ENCODE data around the gene IL36RN.

The IL36RN gene

DNA sequence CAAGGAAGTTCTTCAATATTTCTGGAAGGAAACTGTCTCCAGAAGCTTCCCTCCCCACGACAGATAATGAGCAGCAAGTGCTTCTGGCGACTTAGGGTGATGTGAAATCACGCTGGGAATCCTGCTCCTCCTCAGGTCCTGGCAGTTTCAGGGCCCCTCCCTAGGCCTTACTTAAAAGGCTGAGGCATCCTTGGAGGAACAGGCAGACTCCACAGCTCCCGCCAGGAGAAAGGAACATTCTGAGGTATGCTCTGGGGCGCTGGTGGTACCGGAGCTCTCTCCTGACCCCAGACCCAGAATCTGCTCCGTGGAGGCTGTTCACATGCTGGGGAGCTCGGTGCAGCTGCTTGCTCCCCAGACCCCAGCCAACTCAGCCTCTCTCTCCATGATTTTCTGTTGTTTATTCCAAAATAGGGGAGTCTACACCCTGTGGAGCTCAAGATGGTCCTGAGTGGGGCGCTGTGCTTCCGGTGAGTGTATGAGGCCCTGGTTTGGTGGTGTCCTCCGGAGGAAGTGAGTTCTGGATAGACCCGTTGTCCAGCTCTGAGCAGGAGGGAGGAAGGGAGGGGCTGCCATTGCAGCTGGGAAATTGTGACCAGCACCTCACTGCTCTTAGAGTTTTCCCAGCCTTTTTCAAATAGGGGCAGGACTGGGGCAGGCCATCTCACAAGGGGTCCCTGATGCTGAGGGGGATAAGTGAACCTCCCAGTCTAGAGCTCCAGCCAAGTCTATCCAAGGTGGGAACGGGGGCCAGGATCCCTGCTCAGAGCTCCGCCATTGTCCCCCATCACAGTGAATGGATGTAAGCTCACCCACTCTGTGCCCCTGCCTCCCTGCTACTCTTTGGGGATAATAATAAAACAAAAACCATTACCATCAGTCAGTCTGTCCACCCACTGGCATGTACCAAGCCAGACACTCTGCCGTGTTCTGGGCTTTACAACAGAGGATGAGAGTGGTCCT, at the start of gene IL36RN:
Gene IL36RN, plus strand, starts transcription at position 201 of the 963 bp plus-strand sequence. Its CDS starts 241 bp downstream, at position 442.
- no peak for DNase-seq

DNA sequence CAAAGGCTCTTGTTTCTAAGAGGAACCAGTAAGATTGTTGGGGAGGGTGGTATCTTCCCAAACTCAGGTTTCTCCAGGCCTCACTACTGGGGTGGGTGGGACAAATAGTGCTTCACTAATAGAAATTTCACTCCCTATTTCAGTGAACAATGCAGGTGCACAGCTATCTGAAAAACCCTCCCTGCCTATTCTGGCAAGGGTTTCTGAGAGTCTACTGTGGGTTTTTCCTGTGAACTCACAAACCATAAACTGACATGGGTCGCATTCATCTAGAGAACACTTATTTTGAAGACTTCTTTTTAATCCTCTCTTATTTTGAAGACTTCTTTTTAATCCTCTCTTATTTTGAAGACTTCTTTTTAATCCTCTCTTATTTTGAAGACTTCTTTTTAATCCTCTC, 49.4 kb upstream of the IL36RN start:
- no peak for DNase-seq

DNA sequence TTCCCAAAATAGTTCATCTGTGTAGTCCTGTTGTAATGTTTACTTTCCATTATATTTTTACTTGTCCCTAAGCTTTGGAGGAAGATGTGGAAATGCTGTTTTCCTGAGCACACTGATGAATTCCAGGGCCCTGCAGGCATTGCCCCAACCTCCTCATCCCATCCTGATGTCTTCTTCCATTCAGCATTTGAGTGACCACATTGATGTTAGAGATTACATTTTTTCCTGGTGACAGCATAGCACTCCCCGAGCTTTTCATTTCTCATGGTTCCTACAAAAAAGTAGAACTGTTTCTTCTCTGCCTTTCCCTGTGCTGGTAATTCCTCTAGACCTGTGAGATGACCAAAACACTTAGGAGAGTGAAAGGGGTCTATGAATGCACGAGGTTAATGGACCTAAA, 48.9 kb upstream of the IL36RN start:
- no peak for DNase-seq

DNA sequence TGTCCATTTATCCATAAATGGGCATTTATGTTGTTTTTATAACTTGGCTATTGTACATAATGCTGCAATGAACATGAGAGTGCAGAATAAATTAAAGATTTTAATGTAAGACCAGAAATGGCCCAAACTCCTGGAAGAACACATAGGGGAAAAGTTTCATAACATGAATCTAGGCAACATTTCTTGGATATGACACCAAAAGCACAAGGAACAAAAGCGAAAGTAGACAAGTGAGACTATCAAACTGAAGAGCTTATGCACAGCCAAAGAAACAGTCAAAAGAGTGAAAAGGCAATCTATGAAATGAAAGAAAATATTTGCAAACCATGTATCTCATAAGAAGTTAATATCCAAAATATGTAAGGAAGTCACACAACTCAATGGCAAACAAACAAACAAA, 47.9 kb upstream of the IL36RN start:
- DNase-seq: no peak

DNA sequence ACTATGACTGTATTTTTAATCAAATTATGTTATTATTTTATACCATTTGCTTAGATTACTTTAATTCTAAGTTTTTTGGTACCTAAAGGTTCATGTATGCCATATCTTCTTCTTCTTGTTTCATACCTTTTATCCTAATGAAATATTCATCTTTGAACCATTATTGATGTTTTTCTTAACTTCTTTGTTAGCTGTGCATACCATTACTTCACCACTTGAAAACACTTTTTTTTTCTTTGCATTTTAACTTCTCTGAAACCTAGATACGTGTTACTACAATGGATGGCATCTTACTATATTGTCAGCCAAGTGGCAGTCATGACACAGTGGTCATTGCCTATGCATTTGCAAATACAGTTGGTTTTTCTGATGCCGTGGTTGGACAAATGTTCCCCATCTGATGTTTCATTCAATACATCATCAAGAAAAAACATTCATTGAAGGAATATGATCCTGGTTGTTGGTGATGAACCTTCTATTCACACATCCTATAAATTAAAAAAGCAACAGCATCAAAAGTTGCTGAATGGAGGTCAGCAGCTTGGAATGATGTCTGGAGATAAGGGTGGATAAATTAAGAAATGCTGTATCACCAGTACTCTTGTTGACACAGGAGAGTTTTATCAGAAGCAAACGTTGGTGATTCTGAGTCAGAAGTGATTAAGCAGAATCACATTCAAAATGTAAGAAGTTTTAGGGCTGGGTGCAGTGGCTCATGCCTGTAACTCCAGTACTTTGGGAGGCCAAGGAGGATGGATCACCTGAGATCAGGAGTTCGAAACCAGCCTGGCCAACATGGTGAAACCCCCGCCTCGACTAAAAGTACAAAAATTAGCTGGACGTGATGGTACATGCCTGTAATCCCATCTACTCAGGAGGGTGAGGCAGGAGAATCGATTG, 46.3 kb upstream of the IL36RN start:
- DNase-seq: no peak

DNA sequence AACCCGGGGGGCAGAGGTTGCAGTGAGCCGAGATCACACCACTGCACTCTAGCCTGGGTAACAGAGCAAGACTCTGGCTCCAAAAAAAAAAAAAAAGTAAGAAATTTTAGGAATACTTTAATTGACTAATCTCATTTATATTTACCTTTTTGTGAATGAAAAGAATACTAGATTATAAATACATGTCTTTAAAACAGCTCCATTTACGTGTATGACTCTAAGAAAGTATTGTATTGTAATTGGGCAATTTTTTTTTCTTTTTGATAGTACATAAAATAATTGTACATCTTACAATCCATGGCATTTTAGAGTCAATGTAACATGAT, 45.7 kb upstream of the IL36RN start:
- no peak for DNase-seq

DNA sequence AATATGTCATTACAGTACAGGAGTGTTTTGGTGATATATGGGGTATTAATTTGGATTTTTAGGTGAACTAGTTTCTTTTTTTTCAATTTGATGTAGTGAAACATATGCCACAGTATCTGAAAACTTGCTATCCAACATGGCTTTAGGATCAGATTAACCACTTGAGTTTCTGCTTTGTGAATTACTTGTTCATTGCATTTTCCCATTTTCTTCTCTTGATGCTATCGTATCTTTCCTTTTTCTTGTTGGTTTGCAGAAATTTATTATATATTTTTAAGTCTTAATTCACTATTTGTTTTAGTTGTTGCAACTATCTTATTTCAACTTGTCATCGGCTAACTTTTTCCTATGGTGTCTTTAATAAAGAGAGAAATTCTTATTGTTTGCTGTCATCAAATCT, 44.9 kb upstream of the IL36RN start:
- DNase-seq: no peak

DNA sequence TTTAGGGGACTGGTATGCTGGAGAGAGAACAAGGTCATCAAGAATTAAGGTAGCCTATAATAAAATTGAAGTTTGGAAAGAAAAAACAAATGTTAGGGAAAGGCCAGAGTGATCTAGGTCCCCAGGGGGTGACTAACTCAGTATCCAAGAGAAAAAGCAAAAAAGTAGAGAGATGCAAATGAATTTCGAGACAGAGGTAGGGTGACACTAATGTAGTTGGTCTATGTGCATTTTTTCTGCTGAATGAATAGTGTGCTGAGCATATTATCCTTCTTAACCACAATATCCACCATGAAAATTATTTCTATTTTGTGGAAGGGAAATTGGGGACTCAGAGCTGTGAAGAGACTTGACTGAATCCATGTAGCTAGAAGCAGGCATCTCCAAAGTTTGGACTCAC, 44.0 kb upstream of the IL36RN start:
- no peak for DNase-seq

DNA sequence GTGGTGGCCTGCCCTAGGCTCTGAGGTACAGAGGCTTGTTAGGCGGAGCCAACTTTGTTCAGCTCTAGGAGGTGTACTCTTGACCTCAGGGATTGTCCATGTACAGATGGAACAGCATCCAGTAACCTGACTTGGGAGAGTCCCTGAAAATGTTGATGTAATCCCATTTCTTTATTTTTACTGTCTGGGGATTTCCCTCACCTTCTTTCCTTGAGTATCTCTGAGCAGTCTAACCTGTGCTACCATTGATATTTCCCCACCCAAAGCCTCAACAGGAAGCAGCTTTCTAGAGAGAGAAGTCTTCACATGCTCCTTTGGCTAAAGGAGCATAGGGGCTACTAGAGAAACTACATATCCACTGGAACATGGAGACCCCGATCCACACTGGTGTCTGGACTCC, 43.3 kb upstream of the IL36RN start:
- DNase-seq: no peak

DNA sequence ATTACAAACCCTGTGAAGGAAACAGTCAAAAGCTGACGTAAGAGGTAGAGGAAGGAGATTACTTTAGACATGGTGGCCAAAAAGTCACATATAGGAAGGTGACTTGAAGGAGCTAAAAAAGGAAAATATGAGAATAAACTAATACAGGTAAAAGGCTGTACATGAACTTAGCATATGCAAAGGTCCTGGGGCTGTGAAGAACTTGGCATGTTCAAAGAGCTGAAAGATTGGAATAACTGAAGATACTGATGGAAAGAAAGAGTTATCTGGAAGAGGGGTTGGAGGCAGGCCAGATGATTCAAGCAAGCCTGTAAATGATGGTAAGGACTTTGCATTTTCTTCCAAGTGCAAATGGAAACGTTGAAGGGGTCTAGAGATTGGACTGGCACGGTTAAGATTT, 40.5 kb upstream of the IL36RN start:
- no peak for DNase-seq

DNA sequence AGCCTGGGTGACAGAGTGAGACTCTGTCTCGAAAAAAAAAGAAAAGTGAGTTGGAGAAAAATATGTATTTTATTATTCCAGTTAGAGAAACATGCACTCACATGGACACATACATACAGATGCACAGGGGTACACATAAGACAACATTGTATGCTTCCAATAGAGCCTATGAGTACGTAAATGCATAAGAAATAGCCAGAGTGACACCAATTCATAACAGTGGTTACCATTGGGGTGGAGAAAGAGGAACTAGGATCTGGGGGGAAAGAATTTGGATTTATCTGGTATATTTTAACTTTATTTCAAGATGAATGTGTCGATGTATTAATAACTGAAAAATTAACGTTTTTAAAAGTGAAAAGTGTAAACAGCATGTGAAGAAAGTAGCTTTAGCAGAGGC, 37.7 kb upstream of the IL36RN start:
- no peak for DNase-seq

DNA sequence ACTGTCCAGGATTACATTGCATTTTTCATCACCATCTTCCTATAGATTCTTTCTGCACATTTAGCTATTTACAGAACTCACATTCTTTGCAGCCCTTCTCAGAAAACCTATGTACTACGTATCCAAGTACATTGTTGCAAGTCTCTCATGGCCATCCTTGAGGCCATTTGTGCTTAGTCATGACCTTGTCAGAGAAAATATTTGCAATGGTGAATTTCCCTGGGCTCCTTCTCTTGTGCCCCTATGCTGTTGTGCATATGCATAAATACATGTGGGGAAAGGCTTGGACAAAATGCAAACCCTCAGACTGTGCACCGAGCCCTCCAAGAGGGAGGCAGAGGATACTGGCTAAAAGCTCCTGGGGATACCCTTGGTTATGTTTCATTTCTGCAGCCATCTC, 34.2 kb upstream of the IL36RN start:
- DNase-seq: no peak

DNA sequence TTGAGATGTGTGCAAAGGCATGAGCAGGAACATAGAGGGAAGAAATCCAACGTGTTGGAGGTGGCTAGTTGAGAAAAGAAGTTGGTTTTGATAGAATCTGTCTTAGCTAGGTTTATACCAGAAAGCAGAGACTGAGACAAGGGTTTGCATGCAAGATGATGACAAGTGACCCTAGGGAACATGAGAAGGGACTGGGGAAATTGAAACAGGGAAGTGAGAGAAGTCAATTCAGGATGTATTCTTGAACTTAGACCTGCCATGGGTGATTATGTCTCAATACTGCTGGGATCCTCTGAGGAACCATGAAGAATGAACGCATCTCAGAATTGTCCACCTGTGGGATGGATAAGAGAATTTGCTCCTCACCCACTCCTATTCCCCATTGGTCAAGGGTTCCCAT, 33.3 kb upstream of the IL36RN start:
- DNase-seq: no peak

DNA sequence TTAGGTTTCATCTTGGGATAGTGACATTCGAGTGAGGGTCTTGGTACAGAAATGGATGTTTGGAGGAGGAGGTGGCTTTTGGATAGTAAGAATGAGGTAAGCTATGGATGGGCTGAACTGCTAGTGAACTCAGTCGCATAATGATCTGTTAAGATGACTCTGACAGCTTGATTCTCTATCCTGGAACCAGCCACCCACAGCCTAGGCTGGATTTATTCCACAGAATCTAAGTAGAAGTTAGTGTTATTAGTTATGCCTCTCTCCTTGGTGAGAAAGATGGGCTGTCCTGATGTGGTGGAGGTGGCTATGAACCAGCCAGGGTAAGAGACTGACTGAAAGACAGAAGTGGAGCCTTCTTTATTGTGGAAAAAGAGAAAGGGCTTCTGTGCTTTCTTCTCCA, 31.3 kb upstream of the IL36RN start:
- no peak for DNase-seq

DNA sequence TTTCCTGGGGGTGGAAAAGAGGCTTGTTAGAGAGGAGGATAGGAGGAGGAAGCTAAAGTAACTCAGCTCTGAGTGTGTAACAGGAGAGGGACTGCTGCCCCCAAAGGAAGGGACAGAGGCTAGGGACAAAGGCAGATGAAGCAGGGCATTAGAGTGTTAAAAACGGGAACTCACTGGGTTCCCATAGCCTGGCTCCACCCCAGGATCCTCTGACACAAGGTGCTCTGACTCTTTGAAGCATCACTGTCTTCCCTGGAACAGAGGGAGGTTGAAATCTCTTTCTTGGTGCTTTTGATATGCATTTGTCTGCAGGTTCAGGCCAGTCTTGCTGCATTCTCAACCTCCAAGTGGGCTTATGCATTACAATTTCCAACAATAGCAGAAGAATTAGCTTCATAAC, 30.9 kb upstream of the IL36RN start:
- DNase-seq: no peak

DNA sequence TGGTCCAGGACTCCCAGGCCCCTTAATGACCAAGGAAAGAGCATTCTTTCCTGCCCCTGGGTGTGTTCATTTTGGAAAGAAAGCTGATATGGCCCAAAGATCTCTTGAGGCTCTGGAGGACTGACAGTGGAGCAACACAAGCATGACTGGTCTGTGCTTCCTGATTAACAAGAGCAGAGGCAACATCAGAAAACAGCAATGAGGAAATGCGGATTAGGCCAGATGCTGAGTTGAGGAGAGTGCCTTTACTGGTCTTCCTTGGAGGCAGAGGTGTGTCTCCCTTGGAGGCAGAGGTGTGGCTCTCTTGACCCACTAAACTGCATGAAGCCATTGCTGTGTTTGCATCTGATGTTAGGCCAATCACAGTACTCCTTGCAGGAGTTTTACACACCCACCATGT, 26.3 kb upstream of the IL36RN start:
- no peak for DNase-seq

DNA sequence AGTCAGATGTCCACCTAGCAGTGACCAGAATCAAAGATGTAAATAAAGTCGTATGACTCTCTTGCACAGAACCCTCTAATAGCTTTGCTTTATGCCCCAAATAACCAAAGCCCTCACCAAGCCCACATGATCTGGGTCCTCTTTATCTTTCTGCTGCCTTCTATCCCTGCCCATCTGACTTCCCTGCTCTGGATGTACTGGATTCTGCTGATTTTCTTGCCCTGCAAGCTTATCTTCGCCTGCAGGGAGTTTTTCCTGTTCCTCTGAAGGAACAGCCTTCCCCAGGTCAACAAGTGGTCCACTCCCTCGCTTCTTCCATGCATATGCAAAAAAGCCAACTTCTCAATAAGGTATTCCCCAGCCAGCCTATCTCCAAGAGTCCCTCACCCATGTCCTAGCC, 25.0 kb upstream of the IL36RN start:
- DNase-seq: no peak

DNA sequence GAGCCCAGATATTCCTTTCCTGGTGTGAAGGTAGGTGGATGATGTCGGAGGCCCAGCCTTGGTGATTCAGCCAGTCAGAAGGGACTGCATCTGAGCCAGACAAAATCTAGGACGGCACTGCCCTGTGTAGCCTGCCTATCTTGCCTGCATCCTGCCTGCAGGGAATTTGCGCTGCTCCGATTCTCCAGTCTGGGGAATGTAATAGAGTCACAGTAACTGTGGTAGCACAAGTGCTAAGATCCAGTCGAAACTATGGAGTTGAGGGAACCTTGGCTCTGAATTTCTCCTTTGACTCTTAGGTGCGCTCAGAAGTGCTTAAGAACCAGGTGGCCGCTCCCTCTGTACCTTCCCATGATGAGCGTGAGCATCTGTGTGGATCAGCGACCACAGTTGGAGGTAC, 22.2 kb upstream of the IL36RN start:
- DNase-seq: no peak

DNA sequence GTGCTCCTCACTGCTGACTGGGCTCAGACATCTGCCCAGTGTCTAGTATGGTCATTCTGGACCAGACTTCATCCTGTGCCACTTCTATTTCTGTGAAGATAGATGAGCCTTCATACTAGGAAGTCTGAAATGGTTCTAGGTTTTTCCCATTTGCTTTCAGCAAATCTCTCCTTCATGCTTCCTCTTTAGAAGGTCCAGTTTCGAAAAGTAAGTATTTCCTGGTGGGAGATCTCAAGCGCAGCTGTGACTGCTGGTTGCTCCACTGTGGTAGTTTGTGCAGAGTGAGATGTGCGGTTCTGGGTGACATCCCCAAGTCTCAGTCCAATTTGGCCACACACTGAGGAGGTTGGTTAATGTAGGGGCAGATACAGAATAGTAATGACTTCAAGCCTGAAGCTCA, 20.7 kb upstream of the IL36RN start:
- DNase-seq: no peak

DNA sequence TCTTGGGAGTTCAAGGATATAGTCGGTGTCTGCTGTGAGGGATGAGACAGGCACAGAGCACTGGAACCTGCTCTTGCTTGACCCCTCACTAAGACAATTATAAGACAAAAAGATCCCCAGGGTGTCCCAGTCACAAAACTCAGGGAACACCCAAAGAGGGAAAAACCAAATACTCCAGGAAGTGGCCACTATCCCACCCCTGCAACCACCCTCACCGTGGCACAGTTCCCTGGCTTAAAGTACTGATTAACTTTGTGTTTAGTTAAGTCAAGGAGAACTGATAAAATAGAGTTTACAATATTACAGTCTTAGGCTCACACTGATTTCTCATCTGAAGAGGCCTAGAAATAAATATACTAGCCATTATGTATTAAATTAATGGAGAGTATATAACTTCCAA, 19.8 kb upstream of the IL36RN start:
- no peak for DNase-seq

DNA sequence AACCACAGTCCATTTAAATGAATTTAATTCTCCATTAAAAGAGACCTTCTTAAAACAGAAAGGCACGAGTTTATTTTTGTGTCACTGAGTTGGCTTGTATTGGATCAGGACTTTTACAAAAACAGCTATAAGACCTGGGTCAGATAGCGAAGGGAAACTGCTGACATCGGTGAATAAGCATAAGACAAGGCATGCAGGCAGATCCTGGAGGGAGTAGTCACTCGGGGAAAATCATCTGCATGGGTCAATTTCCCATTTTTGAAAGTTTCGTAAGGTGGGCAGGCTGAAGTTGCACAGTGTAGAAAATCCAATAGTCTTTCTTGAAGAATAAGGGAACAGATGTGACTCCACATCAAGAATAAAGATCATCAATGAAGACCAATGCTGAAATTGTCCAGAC, 19.3 kb upstream of the IL36RN start:
- no peak for DNase-seq

DNA sequence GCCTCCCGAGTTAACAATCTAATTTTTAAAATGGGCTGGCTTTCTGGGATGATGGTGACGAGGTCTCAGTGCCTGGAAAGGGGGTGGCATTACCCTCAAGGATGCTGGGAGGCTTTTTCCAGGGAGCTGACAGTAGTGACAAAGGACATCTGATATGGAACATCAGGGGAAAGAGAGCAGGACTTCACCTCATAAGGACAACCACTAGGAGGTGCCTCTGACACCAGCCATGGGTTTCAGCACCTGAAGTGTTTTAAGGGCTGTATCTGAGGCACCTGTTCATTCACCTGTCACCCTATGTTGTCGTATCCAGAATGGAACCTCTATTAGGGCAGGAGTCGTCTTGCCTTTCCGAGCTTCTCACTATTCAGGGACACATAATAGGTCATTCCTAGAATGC, 17.1 kb upstream of the IL36RN start:
- DNase-seq: no peak

DNA sequence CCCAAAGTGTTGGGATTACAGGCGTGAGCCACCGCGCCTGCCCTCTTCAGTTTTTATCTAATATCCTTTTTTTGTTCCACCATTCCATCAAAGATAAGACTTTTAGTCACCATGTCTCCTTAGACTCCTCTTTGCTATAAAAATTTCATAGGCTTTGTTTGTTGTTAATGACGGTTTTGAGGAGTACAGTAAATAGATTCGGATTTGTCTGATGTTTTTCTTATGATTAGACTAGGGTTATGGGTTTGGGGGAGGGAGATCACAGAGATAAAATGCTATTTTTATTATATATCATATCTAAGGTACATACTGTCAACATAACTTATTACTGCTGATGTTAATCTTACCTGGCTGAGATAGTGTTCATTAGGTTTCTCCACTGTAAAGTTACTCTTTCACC, 12.5 kb upstream of the IL36RN start:
- no peak for DNase-seq
